Thyroid gland (tissue), 4 donors: ENCODE results near the gene PIEZO2.

Experiments
- CTCF ChIP-seq, 6 experiments: fragments of 200-600 bp in 3 of 6; fragments of 450-650 bp in 3 of 6; sonication (generic) in 3 of 6; IDR thresholded peaks; one replicate each; pipeline ENCODE4 v1.5.1; 2016 to 2019; ENCODE audit warnings: antibody characterized with exemption in 6 of 6, mild to moderate bottlenecking in 2 of 6, inconsistent platforms in 1 of 6, moderate library complexity in 1 of 6
- POLR2A ChIP-seq, 2 donors: fragments of 450-650 bp; IDR thresholded peaks; one replicate each; pipeline ENCODE4 v1.6.1; 2017; ENCODE audit warnings: antibody characterized with exemption in 2 of 2, mild to moderate bottlenecking in 2 of 2, moderate library complexity in 1 of 2

- TF ChIP-seq POLR2A (IDR thresholded peaks at IDR 0.05) (no peak), CTCF (IDR thresholded peaks at IDR 0.05) (no peak)
Measured at GRCh38 chr18:10892786-10893185, 256.6 kb downstream of the PIEZO2 start.
